GM18505 (cell line): ENCODE data around the gene ARFGAP1.
"Not testable (repeated sequence)": the region's sequence is repeated elsewhere in the genome, so short reads cannot be mapped to it uniquely, and the experiment has no call there.

ENCODE experiments used
- ATAC-seq: cut with Tn5 transposase; IDR thresholded peaks from one replicate; pipeline ENCODE4 v1.9.1; 2021; ENCODE audit not compliant: unreplicated experiment
- POLR2A ChIP-seq: IDR thresholded peaks from 4 replicates; pipeline ENCODE4 v1.6.1; 2011; ENCODE audit warnings: borderline replicate concordance; ENCODE audit not compliant: insufficient read depth, insufficient read length; ENCODE audit errors: extremely low read depth

ARFGAP1 gene

GRCh38 chr20:63301671-63302070, 29.1 kb downstream of the ARFGAP1 start:
- no peak for TF ChIP-seq POLR2A
- no peak for ATAC-seq

DNA sequence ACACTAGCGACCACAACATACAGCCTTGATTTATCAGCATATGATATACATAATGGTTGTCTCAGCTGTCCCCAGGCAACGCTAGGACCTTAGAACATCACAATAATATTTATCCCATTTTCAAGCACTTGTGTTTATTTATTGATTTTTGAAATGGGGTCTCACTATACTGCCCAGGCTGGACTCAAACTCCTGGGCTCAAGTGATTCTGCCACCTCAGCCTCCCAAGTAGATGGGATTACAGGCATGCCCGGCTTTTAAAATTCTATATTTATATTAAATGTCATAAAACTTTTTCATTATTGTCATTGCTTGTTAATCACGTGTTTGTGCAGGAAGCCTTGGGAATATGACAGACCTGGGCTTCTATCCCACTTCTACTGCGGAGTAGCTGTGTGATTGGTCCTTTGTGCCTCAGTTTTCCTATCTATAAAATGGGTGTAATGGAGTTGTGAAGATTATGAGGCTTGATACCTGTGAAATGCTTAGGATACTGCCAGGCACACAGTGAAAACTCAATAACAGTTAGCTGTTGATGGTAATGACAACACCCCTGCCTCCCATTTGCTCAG, 30.6 kb downstream of the ARFGAP1 start:
- no peak for ATAC-seq
- no peak for TF ChIP-seq POLR2A

DNA sequence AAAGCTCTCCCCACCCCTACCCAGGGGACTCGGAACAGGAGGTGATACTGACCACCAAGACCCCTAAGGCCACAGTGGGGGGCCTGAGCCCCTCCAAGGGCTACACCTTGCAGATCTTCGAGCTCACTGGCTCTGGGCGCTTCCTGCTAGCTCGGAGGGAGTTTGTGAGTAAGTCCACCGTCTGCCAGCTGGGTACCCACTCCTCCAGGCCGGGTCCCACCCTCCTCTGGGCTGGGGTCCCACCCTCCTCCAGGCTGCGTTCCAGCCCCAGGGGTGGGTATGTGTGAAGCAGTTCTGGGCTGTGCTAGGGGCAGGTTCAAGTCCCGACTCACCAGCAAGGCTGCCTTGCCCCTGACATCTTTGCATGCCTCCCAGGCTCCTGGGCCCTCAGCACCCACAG, 32.8 kb downstream of the ARFGAP1 start:
- no peak for ATAC-seq
- no peak for TF ChIP-seq POLR2A

DNA sequence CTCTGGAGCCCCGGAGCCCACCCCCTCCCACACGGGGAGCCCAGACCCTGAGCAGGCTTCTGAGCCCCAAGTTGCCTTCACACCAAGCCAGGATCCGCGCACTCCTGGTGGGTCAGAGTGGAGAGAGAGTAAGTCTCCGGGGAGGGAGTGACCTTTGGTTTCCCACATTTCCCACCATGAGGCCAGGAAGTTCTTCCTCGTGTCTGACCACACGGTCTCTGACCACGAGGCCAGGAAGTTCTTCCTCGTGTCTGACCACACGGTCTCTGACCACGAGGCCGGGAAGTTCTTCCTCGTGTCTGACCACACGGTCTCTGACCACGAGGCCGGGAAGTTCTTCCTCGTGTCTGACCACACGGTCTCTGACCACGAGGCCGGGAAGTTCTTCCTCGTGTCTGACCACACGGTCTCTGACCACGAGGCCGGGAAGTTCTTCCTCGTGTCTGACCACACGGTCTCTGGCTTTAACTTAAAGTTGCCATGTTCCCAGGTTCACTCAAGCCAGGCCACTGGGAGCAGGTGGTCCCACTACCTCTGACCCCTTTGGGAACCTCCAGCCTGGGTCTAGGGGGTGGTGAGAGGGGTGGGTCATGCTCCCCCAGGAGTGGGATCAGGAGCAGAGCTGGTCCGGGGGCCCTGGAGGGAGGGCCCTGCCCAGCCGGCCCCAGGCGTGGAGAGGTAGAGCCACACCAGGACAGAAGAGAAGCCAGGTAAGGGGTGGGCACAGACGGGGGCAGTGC, 33.5 kb downstream of the ARFGAP1 start:
- ATAC-seq = not testable (repeated sequence)

DNA sequence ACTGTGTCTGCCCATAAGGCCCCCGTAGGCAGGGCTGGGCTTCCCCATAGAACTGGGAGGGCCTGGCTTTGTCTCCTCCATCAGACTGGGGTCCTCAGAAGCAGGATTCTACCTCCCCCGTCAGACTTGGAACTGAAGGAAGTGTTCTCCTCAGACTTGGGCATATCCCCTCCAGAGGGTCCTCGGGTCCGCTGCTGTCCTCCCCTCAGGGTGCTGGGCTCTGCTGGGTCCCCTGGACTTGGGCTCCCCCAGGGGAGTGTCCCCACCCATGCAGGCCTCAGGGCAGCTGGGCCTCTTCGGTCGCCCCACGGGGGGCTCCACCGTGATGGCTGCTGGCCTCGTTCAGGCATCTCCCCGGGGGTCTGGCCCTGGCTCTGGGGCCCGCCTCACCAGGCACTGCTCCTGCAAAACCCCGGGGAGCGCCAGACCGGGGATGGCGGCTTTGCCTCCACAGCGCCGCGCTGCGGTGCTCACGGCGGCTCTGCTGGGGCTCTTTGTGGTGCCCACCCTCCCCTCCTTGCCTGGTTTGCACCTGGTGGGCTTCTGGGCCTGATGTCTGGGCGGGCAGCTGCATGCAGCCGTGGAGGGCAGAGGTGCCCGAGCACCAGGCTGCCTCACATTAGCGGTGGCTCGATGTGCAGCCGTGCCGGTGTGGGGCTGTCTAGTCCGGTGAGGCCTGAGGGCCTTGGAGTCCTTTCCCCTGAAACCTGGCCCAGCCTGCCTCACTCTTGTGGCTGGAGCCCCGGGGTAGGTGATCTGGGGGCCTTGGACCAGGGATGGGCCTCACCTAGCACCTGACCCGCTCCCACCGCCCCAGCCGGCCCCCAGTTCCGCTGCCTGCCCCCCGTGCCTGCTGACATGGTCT, 34.3 kb downstream of the ARFGAP1 start:
- TF ChIP-seq POLR2A = no peak
- no peak for ATAC-seq

- no peak for ATAC-seq
- no peak for TF ChIP-seq POLR2A
Observed at GRCh38 chr20:63307538-63308217, 35.1 kb downstream of the ARFGAP1 start.

- TF ChIP-seq POLR2A = no peak
- ATAC-seq = no peak
Observed at GRCh38 chr20:63308218-63308911, 35.8 kb downstream of the ARFGAP1 start.

GRCh38 chr20:63309261-63310071, 36.9 kb downstream of the ARFGAP1 start:
- no peak for ATAC-seq
- TF ChIP-seq POLR2A = no peak

DNA sequence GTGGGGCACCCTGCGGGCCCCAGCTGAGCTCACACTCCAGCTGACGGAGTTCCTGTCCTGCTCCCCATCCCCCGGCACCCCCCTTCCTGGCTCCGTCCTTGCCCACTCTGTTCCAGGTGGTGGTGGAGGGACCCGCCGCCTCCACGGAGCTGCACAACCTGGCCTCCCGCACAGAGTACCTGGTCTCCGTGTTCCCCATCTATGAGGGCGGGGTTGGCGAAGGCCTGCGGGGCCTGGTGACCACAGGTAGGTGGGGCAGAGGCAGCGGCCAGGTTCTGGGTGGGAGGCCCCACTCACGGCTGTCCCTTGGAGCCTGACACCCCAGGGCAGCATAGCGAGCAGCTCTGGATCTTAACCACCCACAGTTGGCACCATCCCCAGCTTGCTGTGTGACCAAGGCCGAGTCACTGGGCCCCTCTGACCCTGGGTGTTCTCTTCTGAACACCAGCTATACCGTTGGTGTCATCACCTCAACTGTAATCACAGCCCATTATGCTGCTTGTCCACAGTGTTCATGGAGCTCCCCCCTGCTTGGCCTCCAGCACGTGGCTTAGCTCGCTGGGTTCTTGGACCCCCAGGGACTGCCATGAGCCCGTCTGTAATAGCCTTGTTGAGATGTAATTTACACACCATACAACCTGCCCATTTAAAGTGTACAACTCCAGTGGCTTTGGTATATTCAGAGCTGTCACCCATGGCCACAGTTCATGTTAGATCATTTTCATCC, 37.8 kb downstream of the ARFGAP1 start:
- no peak for ATAC-seq
- TF ChIP-seq POLR2A = no peak

- no peak for TF ChIP-seq POLR2A
Observed at GRCh38 chr20:63311186-63311832, 38.7 kb downstream of the ARFGAP1 start.

GRCh38 chr20:63311833-63312243, 39.2 kb downstream of the ARFGAP1 start:
- no peak for ATAC-seq
- no peak for TF ChIP-seq POLR2A

More at GRCh38 chr20:63311186-63311832, 38.7 kb downstream of the ARFGAP1 start:
- no peak for ATAC-seq
